Measurements from ENCODE around the gene MAIP1.

- TF ChIP-seq, protein P1, sequence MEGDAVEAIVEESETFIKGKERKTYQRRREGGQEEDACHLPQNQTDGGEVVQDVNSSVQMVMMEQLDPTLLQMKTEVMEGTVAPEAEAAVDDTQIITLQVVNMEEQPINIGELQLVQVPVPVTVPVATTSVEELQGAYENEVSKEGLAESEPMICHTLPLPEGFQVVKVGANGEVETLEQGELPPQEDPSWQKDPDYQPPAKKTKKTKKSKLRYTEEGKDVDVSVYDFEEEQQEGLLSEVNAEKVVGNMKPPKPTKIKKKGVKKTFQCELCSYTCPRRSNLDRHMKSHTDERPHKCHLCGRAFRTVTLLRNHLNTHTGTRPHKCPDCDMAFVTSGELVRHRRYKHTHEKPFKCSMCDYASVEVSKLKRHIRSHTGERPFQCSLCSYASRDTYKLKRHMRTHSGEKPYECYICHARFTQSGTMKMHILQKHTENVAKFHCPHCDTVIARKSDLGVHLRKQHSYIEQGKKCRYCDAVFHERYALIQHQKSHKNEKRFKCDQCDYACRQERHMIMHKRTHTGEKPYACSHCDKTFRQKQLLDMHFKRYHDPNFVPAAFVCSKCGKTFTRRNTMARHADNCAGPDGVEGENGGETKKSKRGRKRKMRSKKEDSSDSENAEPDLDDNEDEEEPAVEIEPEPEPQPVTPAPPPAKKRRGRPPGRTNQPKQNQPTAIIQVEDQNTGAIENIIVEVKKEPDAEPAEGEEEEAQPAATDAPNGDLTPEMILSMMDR (IDR thresholded peaks at IDR 0.05) = peak in 4 of 12 donors; percentile 8 to 20 (median 14)
- no peak for TF ChIP-seq POLR2A (IDR thresholded peaks at IDR 0.05)
These were observed 15.0 kb upstream of the MAIP1 start for GRCh38 chr2:199940373-199940772.
